Keratinocyte (primary cell): ENCODE data around the gene CLEC16A. TPM values are rescaled to one million over a fixed set of nuclear protein-coding genes. Genes with fewer than 3 reads are reported as not detected.

Experiments used
- DNase-seq: peaks from one replicate; pipeline ENCODE4 v3.0.0-alpha.2; 2011; ENCODE audit warnings: low read depth, missing footprints, low spot score
- FAIRE-seq: peaks from 2 replicates; lab custom pipeline; 2011; peaks lifted over from hg19 to GRCh38; lab: Jason Lieb, UNC
- H2AFZ ChIP-seq: 2 replicates; pipeline ENCODE4 v1.6.0; 2012; ENCODE audit warnings: low read length, control low read depth, inconsistent platforms; ENCODE audit not compliant: control insufficient read depth
- H3K27ac ChIP-seq: 2 replicates; pipeline ENCODE4 v1.5.1; 2011; ENCODE audit warnings: low read length; ENCODE audit not compliant: control insufficient read depth, insufficient read depth
- H3K27me3 ChIP-seq: 3 replicates; pipeline ENCODE4 v1.6.0; 2011; ENCODE audit warnings: low read length; ENCODE audit not compliant: control insufficient read depth, insufficient read depth; ENCODE audit errors: extremely low read depth
- H3K36me3 ChIP-seq, 2 experiments: 2 replicates in 1 of 2; 3 replicates in 1 of 2; pipeline ENCODE4 v1.5.1; 2011; ENCODE audit warnings: low read length in 2 of 2, mild to moderate bottlenecking in 1 of 2; ENCODE audit not compliant: control insufficient read depth in 2 of 2, insufficient read depth in 2 of 2; ENCODE audit errors: extremely low read depth in 1 of 2
- H3K4me1 ChIP-seq: 3 replicates; pipeline ENCODE4 v1.5.1; 2011; ENCODE audit warnings: low read length; ENCODE audit not compliant: control insufficient read depth, insufficient read depth; ENCODE audit errors: extremely low read depth
- H3K4me2 ChIP-seq: 3 replicates; pipeline ENCODE4 v1.6.0; 2011; ENCODE audit warnings: low read depth, low read length; ENCODE audit not compliant: control insufficient read depth, insufficient read depth; ENCODE audit errors: extremely low read depth
- H3K4me3 ChIP-seq, 3 experiments: fragments of 200-600 bp in 1 of 3; sonication (generic) in 1 of 3; 2 replicates in 2 of 3; 3 replicates in 1 of 3; pipeline ENCODE4 v1.5.1; 2011 to 2016; ENCODE audit warnings: low read length in 3 of 3, mild to moderate bottlenecking in 3 of 3, control low read depth in 2 of 3, inconsistent platforms in 1 of 3, low read depth in 1 of 3, mixed read lengths in 1 of 3, mixed run types in 1 of 3, moderate library complexity in 1 of 3; ENCODE audit not compliant: control insufficient read depth in 2 of 3, insufficient read depth in 2 of 3; ENCODE audit errors: extremely low read depth in 1 of 3
- H3K79me2 ChIP-seq: 2 replicates; pipeline ENCODE4 v1.6.0; 2012; ENCODE audit warnings: low read length; ENCODE audit not compliant: control insufficient read depth, insufficient read depth
- H3K9ac ChIP-seq: 3 replicates; pipeline ENCODE4 v1.6.0; 2011; ENCODE audit warnings: low read length; ENCODE audit not compliant: control insufficient read depth, insufficient read depth; ENCODE audit errors: extremely low read depth
- H3K9me1 ChIP-seq: 3 replicates; pipeline ENCODE4 v1.6.0; 2011; ENCODE audit warnings: low read length; ENCODE audit not compliant: control insufficient read depth, insufficient read depth; ENCODE audit errors: extremely low read depth
- H3K9me3 ChIP-seq: 2 replicates; pipeline ENCODE4 v1.5.1; 2012; ENCODE audit warnings: low read depth, low read length; ENCODE audit not compliant: control insufficient read depth
- H4K20me1 ChIP-seq: 3 replicates; pipeline ENCODE4 v1.6.0; 2011; ENCODE audit warnings: low read length; ENCODE audit not compliant: control insufficient read depth, insufficient read depth; ENCODE audit errors: extremely low read depth
- EZH2 ChIP-seq: IDR thresholded peaks from one replicate; pipeline ENCODE4 v1.6.1; 2012; ENCODE audit warnings: inconsistent platforms, mild to moderate bottlenecking, low read length, moderate library complexity
- dilution Hi-C: fragments of 300-500 bp; cut with MboI; formaldehyde crosslinking; loops from one replicate; pipeline ENCODE4 v1.7.0; 2020; ENCODE audit warnings: low sequenced_read_pairs; ENCODE audit not compliant: extremely low pct_ligation_motif_present
- polyA plus RNA-seq, 5 experiments: library from polyadenylated mRNA; depleted of rRNA in 3 of 5; stranded (reverse) in 3 of 5; stranded (forward) in 1 of 5; unstranded in 1 of 5; fragments of >200 nt; gene quantifications; 1 replicate in 1 of 5; 2 replicates in 3 of 5; 3 replicates in 1 of 5; pipeline versions ENCODE4 v1.2.1 to v1.2.3, GENCODE V29; 2011 to 2012; ENCODE audit warnings: missing spikeins in 2 of 5, low read depth in 1 of 5, low replicate concordance in 1 of 5
- TF ChIP-seq, protein P1 (sequence below), 3 experiments: IDR thresholded peaks in 1 of 3; conservative IDR thresholded peaks in 1 of 3; optimal IDR thresholded peaks in 1 of 3; 2 replicates in 2 of 3; 3 replicates in 1 of 3; pipeline versions ENCODE3 to v1.5.1; 2011; ENCODE audit warnings: low read length in 3 of 3, mild to moderate bottlenecking in 3 of 3, moderate library complexity in 2 of 3, control low read depth in 1 of 3, inconsistent platforms in 1 of 3; ENCODE audit not compliant: insufficient read depth in 2 of 3; ENCODE audit errors: extremely low read depth in 1 of 3

Gene CLEC16A
- polyA plus RNA-seq, 1 donor (not counting 4 experiments of a cell fraction or from before 2014, with no cell fraction given): 9.5 TPM

DNA sequence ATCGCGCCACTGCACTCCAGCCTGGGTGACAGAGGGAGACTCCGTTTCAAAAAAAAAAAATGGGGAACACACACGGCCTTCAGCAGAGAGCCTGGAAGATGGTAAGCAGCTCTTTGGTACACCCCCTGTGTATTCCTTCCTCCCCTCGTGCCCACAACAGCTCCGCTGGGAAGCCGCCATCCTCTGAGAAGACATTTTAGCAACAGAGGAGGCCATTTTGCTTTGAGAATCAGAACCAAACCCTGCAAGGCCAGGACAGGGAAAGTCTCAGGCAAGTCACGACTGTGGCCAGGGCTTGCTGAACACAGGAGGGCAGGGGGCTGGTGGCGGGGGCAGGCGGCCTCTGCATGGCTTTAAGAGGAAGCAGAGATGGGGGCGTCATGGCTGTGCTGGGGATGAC is 265.9 kb downstream of the CLEC16A start:
- TF ChIP-seq EZH2: no peak
- TF ChIP-seq, protein P1, sequence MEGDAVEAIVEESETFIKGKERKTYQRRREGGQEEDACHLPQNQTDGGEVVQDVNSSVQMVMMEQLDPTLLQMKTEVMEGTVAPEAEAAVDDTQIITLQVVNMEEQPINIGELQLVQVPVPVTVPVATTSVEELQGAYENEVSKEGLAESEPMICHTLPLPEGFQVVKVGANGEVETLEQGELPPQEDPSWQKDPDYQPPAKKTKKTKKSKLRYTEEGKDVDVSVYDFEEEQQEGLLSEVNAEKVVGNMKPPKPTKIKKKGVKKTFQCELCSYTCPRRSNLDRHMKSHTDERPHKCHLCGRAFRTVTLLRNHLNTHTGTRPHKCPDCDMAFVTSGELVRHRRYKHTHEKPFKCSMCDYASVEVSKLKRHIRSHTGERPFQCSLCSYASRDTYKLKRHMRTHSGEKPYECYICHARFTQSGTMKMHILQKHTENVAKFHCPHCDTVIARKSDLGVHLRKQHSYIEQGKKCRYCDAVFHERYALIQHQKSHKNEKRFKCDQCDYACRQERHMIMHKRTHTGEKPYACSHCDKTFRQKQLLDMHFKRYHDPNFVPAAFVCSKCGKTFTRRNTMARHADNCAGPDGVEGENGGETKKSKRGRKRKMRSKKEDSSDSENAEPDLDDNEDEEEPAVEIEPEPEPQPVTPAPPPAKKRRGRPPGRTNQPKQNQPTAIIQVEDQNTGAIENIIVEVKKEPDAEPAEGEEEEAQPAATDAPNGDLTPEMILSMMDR (optimal IDR thresholded peaks at IDR 0.05 in 1 of 3, IDR thresholded peaks at IDR 0.05 in 1 of 3, conservative IDR thresholded peaks at IDR 0.05 in 1 of 3; ENCODE audit: extremely low read depth in 1 of 3, insufficient read depth in 2 of 3, low read length in 3 of 3): no peak
- Histone ChIP-seq H3K9me3 (peaks cover 5% of the 10 kb centered on the region), H3K4me2 (no peak overlapping the region), H3K27me3 (no peaks in the 10 kb centered on the region), H3K9me1 (no peaks in the 10 kb centered on the region), H3K27ac (no peak overlapping the region), H3K4me1 (peaks cover 36% of the 10 kb centered on the region), H4K20me1 (no peaks in the 10 kb centered on the region), H3K79me2 (no peaks in the 10 kb centered on the region), H3K36me3 (no peaks in the 10 kb centered on the region), H3K9ac (no peak overlapping the region), H3K4me3 (no peak overlapping the region), H2AFZ (no peak overlapping the region)
- dilution Hi-C loops: no loop called here
- DNase-seq: no peak
- FAIRE-seq: no peak

GRCh38 chr16:11211061-11211976 is 267.0 kb downstream of the CLEC16A start:
- Histone ChIP-seq H3K36me3 (no peaks in the 10 kb centered on the region), H4K20me1 (no peaks in the 10 kb centered on the region), H3K4me2 (no peak overlapping the region), H3K9ac (no peak overlapping the region), H2AFZ (no peak overlapping the region), H3K79me2 (no peaks in the 10 kb centered on the region), H3K27ac (no peak overlapping the region), H3K4me1 (peaks cover 33% of the 10 kb centered on the region), H3K4me3 (no peak overlapping the region), H3K9me1 (no peaks in the 10 kb centered on the region), H3K27me3 (no peaks in the 10 kb centered on the region), H3K9me3 (peaks cover 11% of the 10 kb centered on the region)
- dilution Hi-C loops: no loop called here
- FAIRE-seq: no peak
- DNase-seq: no peak
- TF ChIP-seq EZH2: no peak
- TF ChIP-seq, protein P1 (optimal IDR thresholded peaks at IDR 0.05 in 1 of 3, IDR thresholded peaks at IDR 0.05 in 1 of 3, conservative IDR thresholded peaks at IDR 0.05 in 1 of 3; ENCODE audit: extremely low read depth in 1 of 3, insufficient read depth in 2 of 3, low read length in 3 of 3): no peak
